Hematopoietic multipotent progenitor cell treated with erythropoietin and hydrocortisone succinate and interleukin-3 and kit ligand, for 15 days (in vitro differentiated cells): ENCODE data around the gene PSTPIP1.

Experiments used
- DNase-seq: peaks from one replicate; pipeline ENCODE4 v3.0.0-alpha.2; 2015; ENCODE audit warnings: low spot score

The PSTPIP1 gene

GRCh38 chr15:77070180-77070494 is 75.2 kb downstream of the PSTPIP1 start:
- no peak for DNase-seq

- DNase-seq = peak; percentile 90
Measured at GRCh38 chr15:77070495-77071304, 75.8 kb downstream of the PSTPIP1 start, which contains the start of gene TSPAN3. Gene TSPAN3 (minus strand): TSS chr15:77071109. CDS start chr15:77070954, 155 bp downstream.

DNA sequence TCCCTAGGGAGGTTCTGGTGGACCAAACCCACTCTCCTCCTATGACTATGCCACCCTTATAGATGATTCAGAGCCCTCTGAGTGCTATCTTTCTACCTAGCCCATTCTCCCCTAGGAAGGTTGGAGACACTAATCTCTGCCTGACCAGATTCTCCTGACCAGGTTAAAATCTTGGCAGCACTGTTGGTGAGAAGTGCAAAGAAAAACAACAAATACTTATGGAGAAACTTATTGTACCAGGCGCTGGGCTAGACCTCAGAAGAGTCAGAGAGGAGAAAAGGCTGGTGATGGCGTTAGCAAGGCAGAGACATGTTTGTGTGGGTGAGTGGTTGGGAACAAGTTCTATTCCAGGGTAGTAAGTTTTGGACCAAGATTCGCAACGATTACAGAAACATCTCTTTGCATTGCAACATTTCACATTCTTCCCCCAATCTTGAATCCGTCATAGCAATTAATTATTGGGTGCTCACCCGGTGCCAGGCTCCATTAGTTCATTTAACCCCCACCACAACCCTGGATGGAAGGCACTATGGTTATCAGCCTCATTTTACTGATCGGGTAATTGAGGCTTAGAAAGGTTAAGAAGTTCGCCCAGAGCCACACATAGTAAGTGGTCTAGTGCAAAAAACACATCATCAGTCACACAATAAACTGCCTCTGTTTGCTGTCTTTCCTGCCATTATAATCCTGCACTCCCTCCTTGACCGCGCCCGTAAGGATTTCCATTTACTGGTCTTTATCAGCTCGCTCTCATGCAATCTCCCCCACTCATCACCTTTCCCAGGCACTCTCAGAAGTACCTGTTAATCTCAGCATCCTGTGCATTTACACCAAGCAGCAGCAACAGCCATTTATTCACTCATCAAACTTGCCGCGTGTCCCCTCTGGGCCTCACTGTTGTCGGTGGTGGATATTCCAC is 76.6 kb downstream of the PSTPIP1 start:
- no peak for DNase-seq

DNA sequence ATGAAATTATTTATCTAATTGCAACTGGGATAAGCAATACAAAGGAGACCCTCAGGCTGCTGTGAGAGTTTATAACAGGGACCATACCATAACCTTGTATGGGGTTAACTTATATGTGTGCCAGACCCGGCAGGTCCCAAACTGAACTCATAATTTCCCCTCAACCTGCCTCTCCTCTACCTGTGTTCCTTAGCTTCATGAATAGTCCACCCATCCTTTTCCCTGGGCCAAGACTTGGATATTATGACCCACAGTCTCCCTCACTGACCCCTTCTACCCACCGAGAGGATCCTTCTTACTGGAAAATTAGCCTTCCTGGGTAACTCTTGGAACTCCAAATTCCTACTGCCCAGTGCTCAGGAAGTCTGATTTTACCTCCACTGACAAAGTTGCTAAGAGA is 79.4 kb downstream of the PSTPIP1 start:
- no peak for DNase-seq

DNA sequence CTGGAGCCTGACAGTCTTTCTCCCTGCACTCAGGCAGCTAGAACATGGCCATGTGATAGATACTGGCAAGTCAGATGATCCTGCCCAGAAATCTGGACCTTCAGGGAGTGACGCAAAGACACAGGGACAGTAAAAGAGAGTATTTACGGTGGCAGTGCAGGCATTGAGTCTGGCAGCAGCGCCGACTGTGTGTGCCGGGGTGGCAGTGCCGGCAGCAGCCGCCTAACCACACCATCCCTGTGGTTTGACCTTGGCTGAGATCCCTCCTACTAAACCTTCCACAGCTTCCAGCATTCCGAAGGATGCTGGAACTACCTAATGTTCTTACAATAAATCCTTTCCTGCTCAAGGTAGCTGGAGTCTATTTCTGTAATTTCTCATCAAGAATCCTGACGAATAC is 80.6 kb downstream of the PSTPIP1 start:
- no peak for DNase-seq

- no peak for DNase-seq
Measured at GRCh38 chr15:77076323-77076915, 81.5 kb downstream of the PSTPIP1 start.

DNA sequence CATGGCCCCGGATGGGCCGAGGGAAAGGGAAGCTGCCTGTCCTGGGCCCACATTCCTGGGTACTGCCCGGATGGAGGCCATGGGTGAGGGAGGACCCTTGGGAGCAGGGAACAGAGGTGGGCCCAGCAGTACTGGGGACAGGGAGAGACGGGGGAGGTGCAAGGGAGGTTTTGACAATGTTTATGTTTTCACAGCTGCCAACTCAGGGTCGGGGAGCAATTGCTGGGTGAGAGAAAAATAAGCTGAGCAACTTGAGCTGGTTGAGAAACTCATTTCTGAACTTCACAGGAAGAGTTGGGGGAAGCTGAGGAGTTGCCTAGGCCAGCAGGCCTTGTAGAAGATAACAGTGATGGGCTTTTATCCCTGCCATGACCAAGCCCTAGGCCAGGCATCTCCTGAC is 87.0 kb downstream of the PSTPIP1 start:
- DNase-seq = no peak

DNA sequence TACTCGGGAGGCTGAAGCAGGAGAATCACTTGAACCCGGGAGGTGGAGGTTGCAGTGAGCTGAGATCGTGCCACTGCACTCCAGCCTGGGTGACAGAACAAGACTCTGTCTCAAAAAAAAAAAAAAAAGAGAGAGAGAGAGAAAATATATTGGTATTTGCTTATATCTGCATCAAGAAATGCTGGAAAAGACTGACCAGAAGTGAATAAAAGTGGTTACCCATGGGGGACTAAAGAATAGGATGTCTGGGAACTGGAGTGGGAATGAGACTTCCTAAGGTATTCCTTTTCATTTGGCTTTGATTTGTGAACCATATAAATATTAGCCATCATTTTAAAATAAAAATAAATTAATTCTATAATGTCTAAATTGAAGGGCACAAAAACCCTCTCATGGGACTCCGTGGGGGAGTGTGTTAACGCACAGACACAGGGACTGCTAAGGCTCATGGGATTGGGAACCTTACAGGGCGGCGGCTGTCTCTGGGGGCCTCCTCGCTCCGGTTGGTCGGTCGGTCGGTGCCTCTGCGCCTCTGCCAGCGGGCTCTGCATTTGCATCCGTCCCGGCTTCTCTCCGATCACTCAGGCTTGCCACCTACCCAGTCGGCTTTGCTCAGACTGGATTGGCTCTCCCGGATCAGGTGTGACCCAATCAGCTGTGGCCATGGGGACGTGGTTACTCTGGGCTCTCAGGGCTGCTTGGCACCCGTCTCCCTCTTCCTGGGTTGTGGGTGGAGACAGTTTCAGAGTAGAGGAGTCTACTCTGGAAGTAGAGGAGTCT is 88.6 kb downstream of the PSTPIP1 start:
- DNase-seq = no peak

DNA sequence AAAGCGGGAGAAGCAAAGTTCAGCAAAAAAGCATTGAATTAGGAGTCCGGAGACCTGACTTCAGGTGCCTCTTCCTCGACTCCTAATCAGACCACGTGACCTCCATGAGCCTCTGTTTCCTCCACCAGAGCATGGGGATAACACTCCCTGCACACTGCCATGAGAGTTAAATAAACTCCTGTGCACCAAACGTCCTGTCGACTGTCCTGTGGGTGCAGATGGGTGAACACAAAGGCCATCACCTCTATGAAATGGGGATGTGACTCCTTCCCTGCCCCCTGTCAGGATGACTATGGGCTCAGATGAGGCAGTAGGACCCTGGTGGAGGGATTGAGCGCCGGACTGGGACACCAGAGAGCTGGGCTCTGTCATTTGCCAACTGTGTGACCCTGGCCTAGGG is 89.5 kb downstream of the PSTPIP1 start:
- no peak for DNase-seq

- no peak for DNase-seq
Measured at GRCh38 chr15:77085297-77085696, 90.4 kb downstream of the PSTPIP1 start.
